Activated CD8-positive, alpha-beta memory T cell treated with anti-CD3 and anti-CD28 coated beads for 24 hours (primary cell): Measurements from ENCODE around the gene TMEM170B.

ENCODE experiments used
- DNase-seq: peaks from one replicate; pipeline ENCODE4 v3.0.0-alpha.2; 2020

The TMEM170B gene, protein sequence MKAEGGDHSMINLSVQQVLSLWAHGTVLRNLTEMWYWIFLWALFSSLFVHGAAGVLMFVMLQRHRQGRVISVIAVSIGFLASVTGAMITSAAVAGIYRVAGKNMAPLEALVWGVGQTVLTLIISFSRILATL

DNA sequence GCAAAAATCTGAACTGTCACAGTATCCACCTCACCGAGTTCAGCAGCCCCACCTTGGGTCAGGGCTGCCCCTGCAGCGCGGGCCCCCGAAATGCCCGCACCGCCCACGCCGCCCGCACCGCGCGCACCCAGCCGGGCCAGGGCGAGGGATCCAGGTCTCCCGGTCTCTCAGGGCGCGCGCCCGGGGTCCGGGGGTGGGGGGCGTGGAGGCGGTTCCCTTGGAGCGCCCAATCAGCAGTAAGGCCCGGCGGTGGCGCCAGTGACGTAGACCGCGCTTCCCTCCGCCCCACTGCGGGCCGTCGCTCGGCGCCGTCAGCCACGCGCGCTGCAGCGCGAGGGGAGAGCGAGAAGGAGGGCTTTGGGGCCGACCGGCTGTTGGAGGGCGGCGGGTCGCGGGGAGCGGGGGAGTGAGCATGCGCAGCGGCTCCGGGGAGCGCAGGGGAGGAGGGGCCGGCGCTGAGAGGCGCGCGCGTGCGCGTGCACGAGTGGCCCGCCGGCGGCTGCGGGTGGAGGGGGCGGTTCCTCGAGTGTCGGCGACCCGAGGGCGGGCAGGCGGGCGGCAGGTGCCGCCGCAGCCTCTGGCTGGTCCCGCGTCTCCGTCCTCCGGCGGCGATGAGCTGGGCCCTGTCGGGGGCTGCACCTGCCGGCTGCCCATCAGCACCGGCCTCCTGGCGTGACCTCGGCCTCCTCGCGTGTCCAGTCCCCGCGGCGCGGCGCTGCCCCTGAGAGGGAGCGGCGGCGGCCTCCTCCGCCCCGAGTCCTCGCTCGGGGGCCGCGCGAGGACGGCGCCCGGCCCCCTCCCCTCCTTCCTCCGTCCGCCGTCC is at the start of gene TMEM170B:
Gene TMEM170B, plus strand, starts transcription at position 521 of the 823 bp plus-strand sequence. CDS start 529 bp downstream, outside the sequence.
- DNase-seq = peak; percentile 97

DNA sequence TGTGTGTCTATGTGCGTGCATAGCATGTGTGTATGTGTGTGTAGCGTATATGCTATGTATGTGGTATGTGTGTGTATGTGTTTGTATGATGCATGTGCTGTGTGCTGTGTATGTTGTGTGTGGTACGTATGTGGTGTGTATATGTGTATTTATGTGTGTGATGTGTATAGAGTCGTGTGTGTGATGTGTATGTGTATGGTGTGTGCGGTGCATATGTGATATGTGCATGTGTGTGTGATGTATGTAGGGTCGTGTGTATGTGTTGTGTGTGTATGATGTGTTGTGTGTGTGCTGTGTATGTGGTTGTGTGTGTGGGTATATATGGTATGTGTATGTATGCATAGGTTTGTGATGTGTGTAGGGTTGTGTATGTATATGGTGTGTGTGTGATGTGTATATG is 46.6 kb upstream of the TMEM170B start:
- DNase-seq = no peak

GRCh38 chr6:11491596-11492463 is 45.7 kb upstream of the TMEM170B start:
- DNase-seq = no peak

- DNase-seq = no peak
Measured at GRCh38 chr6:11492464-11493290, 44.9 kb upstream of the TMEM170B start.

- DNase-seq = no peak
Measured at GRCh38 chr6:11493974-11494373, 43.6 kb upstream of the TMEM170B start.

- DNase-seq = no peak
Measured at GRCh38 chr6:11494786-11495564, 42.6 kb upstream of the TMEM170B start.

- no peak for DNase-seq
Measured at GRCh38 chr6:11495565-11496145, 41.9 kb upstream of the TMEM170B start.

DNA sequence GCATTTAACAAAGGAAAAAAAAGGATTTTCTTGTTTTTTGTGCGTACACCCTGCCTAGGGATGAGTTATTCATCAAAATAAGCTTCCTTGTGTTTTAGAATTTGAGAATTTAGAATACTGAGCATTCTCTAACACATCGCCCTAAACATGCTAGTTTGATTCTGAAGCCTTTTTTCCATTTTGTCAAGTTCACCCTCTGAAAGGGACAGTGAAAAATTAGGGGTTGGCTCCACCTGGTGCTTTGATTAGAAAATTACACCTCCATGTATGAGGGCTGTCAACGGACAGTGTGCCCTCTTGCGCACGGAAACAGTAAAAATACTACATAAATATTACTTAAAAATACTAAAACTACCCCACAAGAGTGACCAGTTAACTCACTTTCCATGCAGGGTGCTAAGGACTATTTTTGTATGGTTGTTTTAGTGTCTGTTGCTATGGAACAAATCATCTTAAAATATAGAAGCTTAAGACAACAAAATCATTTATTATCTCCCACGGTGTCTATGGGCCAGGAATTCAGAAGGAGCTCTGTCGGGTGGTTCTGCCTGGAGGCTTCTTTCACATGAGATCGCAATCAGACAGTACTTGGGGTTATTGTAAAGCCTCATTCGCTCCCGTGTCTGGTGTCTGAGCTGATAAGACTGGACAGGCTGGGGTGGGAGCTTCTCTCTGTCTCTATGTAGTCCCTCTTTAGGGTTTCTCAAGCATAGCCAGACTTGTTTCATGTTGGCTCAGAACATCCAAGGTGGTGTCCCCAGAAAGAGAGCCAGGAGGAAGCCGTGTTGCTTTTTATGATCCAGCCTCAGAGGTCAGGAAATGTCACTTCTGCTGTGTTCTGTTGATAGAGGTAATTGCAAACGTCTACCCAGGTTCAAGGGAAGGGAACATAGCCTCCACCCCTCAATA is 41.1 kb upstream of the TMEM170B start:
- peak; percentile 78 for DNase-seq

DNA sequence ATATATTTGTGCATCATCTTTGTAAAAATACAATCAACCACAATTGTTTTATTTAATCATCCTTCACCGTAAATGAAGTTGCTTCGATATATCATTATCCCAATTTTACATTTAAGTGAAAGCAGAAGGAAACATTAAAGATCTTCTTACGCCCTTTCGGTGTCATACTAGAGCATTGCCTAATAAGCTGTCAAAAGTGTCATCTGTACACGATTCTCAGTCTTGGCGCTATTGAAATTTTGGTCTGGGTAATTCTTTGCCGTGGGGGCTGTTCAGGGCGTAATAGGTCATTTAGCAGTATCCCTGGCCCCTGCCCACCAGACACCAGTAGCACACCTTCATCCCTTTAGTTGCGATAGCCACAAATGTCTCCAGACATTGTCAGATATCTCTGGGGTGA is 40.4 kb upstream of the TMEM170B start:
- DNase-seq = no peak

- no peak for DNase-seq
Measured at GRCh38 chr6:11497881-11498280, 39.7 kb upstream of the TMEM170B start.

GRCh38 chr6:11500008-11500407 is 37.5 kb upstream of the TMEM170B start:
- no peak for DNase-seq

DNA sequence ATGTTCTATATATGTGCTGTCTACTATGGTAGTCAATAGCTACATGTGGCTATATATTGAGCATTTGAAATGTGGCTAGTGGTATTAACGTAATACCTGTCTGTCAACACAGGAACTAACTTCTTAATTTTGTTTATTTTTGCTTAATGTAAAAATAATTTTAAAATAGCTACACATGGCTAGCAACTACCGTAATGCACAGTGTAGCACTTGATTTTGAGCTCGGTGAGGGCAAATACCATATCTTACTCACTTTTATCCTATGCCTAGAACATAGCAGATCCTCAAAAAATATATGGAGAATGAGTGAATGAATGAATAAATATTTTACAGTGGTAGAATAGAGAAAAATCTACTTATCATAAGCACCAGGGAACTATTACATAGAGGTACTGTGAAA is 28.1 kb upstream of the TMEM170B start:
- DNase-seq = no peak

- DNase-seq = no peak
Measured at GRCh38 chr6:11514672-11515071, 22.9 kb upstream of the TMEM170B start.

GRCh38 chr6:11515763-11516162 is 21.8 kb upstream of the TMEM170B start:
- no peak for DNase-seq

DNA sequence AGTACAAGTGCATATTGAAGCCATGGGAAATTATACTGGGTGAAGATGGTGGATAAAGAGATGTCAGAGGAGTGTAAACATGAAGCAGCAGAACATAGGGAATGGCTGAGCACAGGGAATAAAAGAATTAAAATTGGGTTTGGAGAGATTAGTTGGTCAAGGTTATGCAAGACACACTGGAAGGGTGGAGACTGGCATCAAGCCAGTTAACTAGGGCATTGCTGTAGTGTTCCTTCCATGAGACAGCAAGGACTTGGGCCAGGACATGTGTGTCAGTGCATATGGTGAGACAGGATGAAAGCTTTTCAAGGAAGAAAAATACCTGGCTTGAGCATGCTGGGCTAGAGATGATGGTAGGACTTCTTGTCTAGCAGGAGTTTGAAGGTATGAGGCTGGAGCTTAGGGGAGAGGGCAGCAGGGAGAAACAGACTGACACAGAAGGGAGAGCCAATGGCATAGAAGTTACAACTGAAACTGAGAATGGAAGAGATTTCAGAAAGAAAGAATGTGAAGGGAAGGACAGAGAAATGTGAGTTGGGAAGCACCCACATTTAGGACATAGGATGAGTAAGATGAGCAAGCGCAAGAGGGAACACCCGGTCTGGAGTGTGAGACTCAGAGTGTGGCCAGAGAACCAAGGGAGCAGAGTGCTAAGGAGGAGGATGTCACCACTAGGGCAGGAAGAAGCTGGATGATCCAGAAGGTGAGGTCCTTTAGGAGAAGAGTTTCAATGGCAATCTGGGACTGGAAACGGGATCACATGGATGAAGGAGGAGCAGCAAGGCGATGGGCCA is 14.5 kb upstream of the TMEM170B start:
- no peak for DNase-seq

- DNase-seq = no peak
Measured at GRCh38 chr6:11525468-11526155, 11.9 kb upstream of the TMEM170B start.

DNA sequence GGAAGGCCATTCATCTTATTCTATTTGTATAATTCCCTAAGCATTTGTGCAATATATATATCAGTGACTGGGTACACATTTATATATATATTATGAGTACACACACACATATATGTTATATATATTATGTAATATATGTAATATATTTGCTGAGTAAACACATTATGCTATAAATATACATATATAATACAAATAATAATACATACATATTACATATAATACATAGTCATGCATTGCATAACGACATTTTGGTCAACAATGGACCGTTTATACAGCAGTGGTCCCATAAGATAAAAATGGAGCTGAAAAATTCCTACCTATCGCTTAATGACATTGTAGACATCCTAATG is 11.4 kb upstream of the TMEM170B start:
- DNase-seq = no peak

GRCh38 chr6:11527274-11527870 is 10.2 kb upstream of the TMEM170B start:
- DNase-seq = no peak

GRCh38 chr6:11528996-11529395 is 8.6 kb upstream of the TMEM170B start:
- DNase-seq = no peak
